ENCODE results near the gene RAD51B.

RAD51B gene

DNA sequence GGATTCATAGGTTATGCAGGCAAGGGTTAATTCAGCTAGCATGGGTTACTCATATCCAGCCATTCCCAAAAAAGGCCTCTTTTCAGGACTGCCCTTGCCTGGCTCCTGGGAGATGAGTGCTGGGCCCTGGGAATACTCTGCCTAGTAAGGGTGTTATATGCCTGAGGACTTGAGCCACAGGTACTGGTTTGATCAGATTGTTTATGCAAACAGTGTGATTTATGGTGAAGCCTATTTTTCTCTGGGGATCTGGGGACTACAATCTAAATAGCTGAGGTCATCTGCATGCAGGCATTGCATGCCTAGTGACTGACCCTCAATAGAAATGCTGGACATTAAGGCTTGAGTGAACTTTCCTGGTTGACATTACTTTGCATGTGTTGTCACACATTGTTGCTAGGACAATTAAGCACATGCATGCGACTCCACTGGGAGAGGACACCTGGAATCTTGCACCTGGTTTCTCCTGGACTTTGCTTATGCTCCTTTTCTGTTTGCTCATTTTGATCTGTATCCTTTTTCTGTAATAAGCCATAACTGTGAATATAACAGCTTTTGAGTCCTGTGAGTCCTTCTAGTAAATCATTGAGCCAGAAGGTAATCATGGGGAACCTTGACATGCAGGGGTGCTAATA lies 73.0 kb downstream of the RAD51B start:
- Histone ChIP-seq H3K9me3 (ENCODE audit: control insufficient read depth, insufficient read depth, low read depth, low read length) (no peaks in the 10 kb centered on the region), H3K27ac (ENCODE audit: extremely low read depth, low read depth, low read length) (no peak overlapping the region), H3K4me3 (ENCODE audit: low read depth, low read length) (no peak overlapping the region), H3K36me3 (ENCODE audit: control insufficient read depth in 2 of 2, insufficient read depth in 1 of 2, low read length in 2 of 2) (no peaks in the 10 kb centered on the region), H3K4me1 (ENCODE audit: control insufficient read depth, insufficient read depth, low read length) (peaks cover 13% of the 10 kb centered on the region)
- TF ChIP-seq ZFP41 (tag by site-specific recombination; IDR thresholded peaks at IDR 0.05; ENCODE audit: borderline replicate concordance) = no peak
- TF ChIP-seq, protein P1, sequence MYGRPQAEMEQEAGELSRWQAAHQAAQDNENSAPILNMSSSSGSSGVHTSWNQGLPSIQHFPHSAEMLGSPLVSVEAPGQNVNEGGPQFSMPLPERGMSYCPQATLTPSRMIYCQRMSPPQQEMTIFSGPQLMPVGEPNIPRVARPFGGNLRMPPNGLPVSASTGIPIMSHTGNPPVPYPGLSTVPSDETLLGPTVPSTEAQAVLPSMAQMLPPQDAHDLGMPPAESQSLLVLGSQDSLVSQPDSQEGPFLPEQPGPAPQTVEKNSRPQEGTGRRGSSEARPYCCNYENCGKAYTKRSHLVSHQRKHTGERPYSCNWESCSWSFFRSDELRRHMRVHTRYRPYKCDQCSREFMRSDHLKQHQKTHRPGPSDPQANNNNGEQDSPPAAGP (tag by site-specific recombination; IDR thresholded peaks at IDR 0.05) = no peak
- no peak for TF ChIP-seq ZNF302 (tag by site-specific recombination; IDR thresholded peaks at IDR 0.05; ENCODE audit: low read depth)
- TF ChIP-seq ZNF23 (tag by site-specific recombination; IDR thresholded peaks at IDR 0.05; ENCODE audit: borderline replicate concordance) = no peak
- TF ChIP-seq GFI1B (tag by site-specific recombination; IDR thresholded peaks at IDR 0.05) = 0 out of 2 replicates have a peak, but pooled peaks have one; percentile 6
- TF ChIP-seq, protein P2, sequence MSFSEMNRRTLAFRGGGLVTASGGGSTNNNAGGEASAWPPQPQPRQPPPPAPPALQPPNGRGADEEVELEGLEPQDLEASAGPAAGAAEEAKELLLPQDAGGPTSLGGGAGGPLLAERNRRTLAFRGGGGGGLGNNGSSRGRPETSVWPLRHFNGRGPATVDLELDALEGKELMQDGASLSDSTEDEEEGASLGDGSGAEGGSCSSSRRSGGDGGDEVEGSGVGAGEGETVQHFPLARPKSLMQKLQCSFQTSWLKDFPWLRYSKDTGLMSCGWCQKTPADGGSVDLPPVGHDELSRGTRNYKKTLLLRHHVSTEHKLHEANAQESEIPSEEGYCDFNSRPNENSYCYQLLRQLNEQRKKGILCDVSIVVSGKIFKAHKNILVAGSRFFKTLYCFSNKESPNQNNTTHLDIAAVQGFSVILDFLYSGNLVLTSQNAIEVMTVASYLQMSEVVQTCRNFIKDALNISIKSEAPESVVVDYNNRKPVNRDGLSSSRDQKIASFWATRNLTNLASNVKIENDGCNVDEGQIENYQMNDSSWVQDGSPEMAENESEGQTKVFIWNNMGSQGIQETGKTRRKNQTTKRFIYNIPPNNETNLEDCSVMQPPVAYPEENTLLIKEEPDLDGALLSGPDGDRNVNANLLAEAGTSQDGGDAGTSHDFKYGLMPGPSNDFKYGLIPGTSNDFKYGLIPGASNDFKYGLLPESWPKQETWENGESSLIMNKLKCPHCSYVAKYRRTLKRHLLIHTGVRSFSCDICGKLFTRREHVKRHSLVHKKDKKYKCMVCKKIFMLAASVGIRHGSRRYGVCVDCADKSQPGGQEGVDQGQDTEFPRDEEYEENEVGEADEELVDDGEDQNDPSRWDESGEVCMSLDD (tag by site-specific recombination; IDR thresholded peaks at IDR 0.05) = no peak
- no peak for TF ChIP-seq ZNF214 (tag by site-specific recombination; IDR thresholded peaks at IDR 0.05; ENCODE audit: borderline replicate concordance)
- TF ChIP-seq, protein P3, sequence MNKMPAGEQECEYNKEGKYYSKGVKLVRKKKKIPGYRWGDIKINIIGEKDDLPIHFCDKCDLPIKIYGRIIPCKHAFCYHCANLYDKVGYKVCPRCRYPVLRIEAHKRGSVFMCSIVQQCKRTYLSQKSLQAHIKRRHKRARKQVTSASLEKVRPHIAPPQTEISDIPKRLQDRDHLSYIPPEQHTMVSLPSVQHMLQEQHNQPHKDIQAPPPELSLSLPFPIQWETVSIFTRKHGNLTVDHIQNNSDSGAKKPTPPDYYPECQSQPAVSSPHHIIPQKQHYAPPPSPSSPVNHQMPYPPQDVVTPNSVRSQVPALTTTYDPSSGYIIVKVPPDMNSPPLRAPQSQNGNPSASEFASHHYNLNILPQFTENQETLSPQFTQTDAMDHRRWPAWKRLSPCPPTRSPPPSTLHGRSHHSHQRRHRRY (tag by site-specific recombination; IDR thresholded peaks at IDR 0.05) = no peak
- CTCF ChIA-PET = interaction anchor here (0.6 to 1.4 kb wide), 4 partner anchors 10 to 977 kb away, joined by 3 to 4 read pairs (median 3); no protein-coding TSS in a partner anchor
- POLR2A ChIA-PET = no interaction called here

DNA sequence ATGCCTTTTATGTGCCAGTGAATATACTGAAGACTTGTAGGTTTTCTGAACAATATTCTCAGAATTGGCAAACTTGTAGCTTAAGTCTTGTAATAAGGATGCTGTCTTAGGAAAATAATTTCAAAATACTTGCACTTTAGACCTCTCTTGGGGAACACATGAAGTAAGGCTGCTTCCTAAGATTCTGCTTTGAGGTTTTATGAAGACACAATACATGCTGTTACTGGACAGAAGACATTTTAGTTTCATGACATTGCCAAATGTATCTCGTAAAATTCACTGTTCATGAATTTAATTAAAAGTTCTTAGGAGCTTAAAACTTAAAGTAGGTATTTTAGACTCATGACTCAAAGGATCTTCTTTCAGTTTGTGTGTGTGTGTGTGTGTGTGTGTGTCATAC lies 80.7 kb downstream of the RAD51B start:
- ChIA-PET CTCF (interaction anchor here (0.7 kb wide), 1 partner anchor 24 kb away, joined by 6 read pairs; no protein-coding TSS in a partner anchor), POLR2A (interaction anchor here (0.5 kb wide), 1 partner anchor 17 kb away, joined by 4 read pairs; no protein-coding TSS in a partner anchor)
- no peak overlapping the region for H3K4me3 ChIP-seq (ENCODE audit: low read depth, low read length)
- H3K9me3 ChIP-seq (ENCODE audit: control insufficient read depth, insufficient read depth, low read depth, low read length) = no peaks in the 10 kb centered on the region; the same call in none of the 2 replicates
- no peaks in the 10 kb centered on the region for H3K36me3 ChIP-seq (ENCODE audit: control insufficient read depth in 2 of 2, insufficient read depth in 1 of 2, low read length in 2 of 2)
- no peaks in the 10 kb centered on the region for H3K4me1 ChIP-seq (ENCODE audit: control insufficient read depth, insufficient read depth, low read length)
- H3K27ac ChIP-seq (ENCODE audit: extremely low read depth, low read depth, low read length) = no peak overlapping the region
- TF ChIP-seq ZFP41 (tag by site-specific recombination; IDR thresholded peaks at IDR 0.05; ENCODE audit: borderline replicate concordance) (no peak), ZNF157 (tag by site-specific recombination; IDR thresholded peaks at IDR 0.05) (no peak), ZNF776 (tag by site-specific recombination; IDR thresholded peaks at IDR 0.05; ENCODE audit: borderline replicate concordance) (no peak), ZXDB (tag by site-specific recombination; IDR thresholded peaks at IDR 0.05) (no peak), ZNF664 (tag by site-specific recombination; IDR thresholded peaks at IDR 0.05) (no peak), ZNF629 (tag by site-specific recombination; IDR thresholded peaks at IDR 0.05) (no peak), ZNF529 (tag by site-specific recombination; IDR thresholded peaks at IDR 0.05; ENCODE audit: insufficient replicate concordance) (no peak), GFI1B (tag by site-specific recombination; IDR thresholded peaks at IDR 0.05) (no peak), ZNF24 (tag by site-specific recombination; IDR thresholded peaks at IDR 0.05) (no peak), ZNF223 (tag by site-specific recombination; IDR thresholded peaks at IDR 0.05) (no peak), ZNF146 (tag by site-specific recombination; IDR thresholded peaks at IDR 0.05) (no peak), ZNF843 (tag by site-specific recombination; IDR thresholded peaks at IDR 0.05) (no peak), ZNF521 (tag by site-specific recombination; IDR thresholded peaks at IDR 0.05) (no peak), ZNF561 (tag by site-specific recombination; IDR thresholded peaks at IDR 0.05; ENCODE audit: borderline replicate concordance) (no peak)
- TF ChIP-seq, protein P4, sequence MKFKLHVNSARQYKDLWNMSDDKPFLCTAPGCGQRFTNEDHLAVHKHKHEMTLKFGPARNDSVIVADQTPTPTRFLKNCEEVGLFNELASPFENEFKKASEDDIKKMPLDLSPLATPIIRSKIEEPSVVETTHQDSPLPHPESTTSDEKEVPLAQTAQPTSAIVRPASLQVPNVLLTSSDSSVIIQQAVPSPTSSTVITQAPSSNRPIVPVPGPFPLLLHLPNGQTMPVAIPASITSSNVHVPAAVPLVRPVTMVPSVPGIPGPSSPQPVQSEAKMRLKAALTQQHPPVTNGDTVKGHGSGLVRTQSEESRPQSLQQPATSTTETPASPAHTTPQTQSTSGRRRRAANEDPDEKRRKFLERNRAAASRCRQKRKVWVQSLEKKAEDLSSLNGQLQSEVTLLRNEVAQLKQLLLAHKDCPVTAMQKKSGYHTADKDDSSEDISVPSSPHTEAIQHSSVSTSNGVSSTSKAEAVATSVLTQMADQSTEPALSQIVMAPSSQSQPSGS (tag by site-specific recombination; IDR thresholded peaks at IDR 0.05; ENCODE audit: low read depth) = no peak
- TF ChIP-seq, protein P5, sequence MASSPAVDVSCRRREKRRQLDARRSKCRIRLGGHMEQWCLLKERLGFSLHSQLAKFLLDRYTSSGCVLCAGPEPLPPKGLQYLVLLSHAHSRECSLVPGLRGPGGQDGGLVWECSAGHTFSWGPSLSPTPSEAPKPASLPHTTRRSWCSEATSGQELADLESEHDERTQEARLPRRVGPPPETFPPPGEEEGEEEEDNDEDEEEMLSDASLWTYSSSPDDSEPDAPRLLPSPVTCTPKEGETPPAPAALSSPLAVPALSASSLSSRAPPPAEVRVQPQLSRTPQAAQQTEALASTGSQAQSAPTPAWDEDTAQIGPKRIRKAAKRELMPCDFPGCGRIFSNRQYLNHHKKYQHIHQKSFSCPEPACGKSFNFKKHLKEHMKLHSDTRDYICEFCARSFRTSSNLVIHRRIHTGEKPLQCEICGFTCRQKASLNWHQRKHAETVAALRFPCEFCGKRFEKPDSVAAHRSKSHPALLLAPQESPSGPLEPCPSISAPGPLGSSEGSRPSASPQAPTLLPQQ (tag by site-specific recombination; IDR thresholded peaks at IDR 0.05) = no peak
- TF ChIP-seq, protein P6, sequence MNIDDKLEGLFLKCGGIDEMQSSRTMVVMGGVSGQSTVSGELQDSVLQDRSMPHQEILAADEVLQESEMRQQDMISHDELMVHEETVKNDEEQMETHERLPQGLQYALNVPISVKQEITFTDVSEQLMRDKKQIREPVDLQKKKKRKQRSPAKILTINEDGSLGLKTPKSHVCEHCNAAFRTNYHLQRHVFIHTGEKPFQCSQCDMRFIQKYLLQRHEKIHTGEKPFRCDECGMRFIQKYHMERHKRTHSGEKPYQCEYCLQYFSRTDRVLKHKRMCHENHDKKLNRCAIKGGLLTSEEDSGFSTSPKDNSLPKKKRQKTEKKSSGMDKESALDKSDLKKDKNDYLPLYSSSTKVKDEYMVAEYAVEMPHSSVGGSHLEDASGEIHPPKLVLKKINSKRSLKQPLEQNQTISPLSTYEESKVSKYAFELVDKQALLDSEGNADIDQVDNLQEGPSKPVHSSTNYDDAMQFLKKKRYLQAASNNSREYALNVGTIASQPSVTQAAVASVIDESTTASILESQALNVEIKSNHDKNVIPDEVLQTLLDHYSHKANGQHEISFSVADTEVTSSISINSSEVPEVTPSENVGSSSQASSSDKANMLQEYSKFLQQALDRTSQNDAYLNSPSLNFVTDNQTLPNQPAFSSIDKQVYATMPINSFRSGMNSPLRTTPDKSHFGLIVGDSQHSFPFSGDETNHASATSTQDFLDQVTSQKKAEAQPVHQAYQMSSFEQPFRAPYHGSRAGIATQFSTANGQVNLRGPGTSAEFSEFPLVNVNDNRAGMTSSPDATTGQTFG (tag by site-specific recombination; IDR thresholded peaks at IDR 0.05; ENCODE audit: borderline replicate concordance) = no peak

Data from HEK293 (cell line).